Measurements from ENCODE around the gene MAOA. TPM values are rescaled to one million over a fixed set of nuclear protein-coding genes. Genes with fewer than 3 reads are reported as not detected.

The MAOA gene
- total and polyA plus RNA-seq, 7 donors: 9.7 to 115 (median 22.8) TPM

DNA sequence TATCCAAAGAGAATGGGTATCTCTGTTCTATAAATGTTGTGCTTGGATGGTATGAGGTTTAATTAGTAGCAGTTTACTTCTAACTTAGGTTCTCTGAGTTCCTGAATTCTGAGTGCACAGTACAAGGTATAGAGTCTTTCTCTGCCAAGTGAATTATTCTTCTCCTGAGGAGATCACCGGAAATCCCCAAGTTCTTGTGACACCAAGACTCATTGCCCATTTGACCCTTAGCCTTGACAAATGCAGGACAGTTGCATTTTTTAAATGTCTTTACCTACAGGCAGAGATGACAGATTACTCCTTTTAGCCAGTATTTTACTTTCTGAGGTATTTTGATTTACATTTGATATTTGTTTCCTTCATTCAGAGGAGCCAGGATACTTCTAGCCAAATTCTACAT lies 72.9 kb downstream of the MAOA start:
- DNase-seq (no peak), ATAC-seq (no peak)
- intact Hi-C loops (cut with DNase I): no loop called here
- no peak for TF ChIP-seq CTCF (IDR thresholded peaks at IDR 0.05)
- no peaks in the 10 kb centered on the region for H3K27me3 ChIP-seq (ENCODE audit: insufficient read depth in 3 of 3, low read length in 2 of 3)
- H3K4me3 ChIP-seq: no peak overlapping the region
- no peaks in the 10 kb centered on the region for H3K4me1 ChIP-seq
- no peaks in the 10 kb centered on the region for H3K9me3 ChIP-seq
- H3K27ac ChIP-seq: no peak overlapping the region
- H3K36me3 ChIP-seq (ENCODE audit: insufficient read depth in 1 of 2, low read depth in 1 of 2): peaks cover 0 to 4% of the 10 kb centered on the region in 2 donors
- 87 to 100% (median 95%) methylated on average over 1 of the region's 1 CpG for WGBS, 3 donors

- no peaks in the 10 kb centered on the region for H3K27me3 ChIP-seq (ENCODE audit: insufficient read depth in 3 of 3, low read length in 2 of 3)
- WGBS, 3 donors: 88 to 95% (median 91%) methylated on average over 7 of the region's 7 CpGs
- no peak overlapping the region for H3K27ac ChIP-seq
- no peak for DNase-seq
- intact Hi-C loops (cut with DNase I): no loop called here
- no peaks in the 10 kb centered on the region for H3K9me3 ChIP-seq
- TF ChIP-seq CTCF (IDR thresholded peaks at IDR 0.05): no peak
- H3K36me3 ChIP-seq (ENCODE audit: insufficient read depth in 1 of 2, low read depth in 1 of 2): peaks cover 0 to 4% of the 10 kb centered on the region in 2 donors
- H3K4me3 ChIP-seq: no peak overlapping the region
- H3K4me1 ChIP-seq: no peaks in the 10 kb centered on the region
- ATAC-seq: no peak
Measured at GRCh38 chrX:43731086-43731485, 75.0 kb downstream of the MAOA start.

DNA sequence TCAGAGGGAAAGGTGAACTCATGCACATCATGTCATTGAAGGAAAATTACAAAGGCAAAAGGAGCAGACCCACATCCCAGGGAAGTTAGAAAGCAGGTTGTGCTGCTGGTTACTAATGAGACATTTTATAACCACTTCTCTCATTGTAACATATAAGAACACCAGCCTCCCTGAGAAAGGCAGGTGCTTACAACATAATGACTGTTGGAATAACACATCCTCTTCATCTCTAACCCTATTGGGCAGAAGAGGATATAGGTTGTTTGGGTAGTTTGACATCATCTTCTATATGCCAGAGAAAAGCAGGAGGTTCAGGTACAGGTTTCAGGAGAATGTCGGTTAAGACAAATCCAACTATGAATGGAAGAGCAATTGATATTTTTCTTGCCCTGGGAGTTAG lies 77.6 kb downstream of the MAOA start:
- no peak for TF ChIP-seq CTCF (IDR thresholded peaks at IDR 0.05)
- Histone ChIP-seq H3K4me1 (no peaks in the 10 kb centered on the region), H3K27me3 (ENCODE audit: insufficient read depth in 3 of 3, low read length in 2 of 3) (peaks cover 0 to 3% (median 0%) of the 10 kb centered on the region in 3 donors), H3K9me3 (no peaks in the 10 kb centered on the region), H3K27ac (no peak overlapping the region), H3K4me3 (no peak overlapping the region), H3K36me3 (ENCODE audit: insufficient read depth in 1 of 2, low read depth in 1 of 2) (peaks cover 0 to 4% of the 10 kb centered on the region in 2 donors)
- ATAC-seq: no peak
- intact Hi-C loops (cut with DNase I): no loop called here
- WGBS, 3 donors: 93 to 95% (median 94%) methylated on average over 1 of the region's 1 CpG
- DNase-seq: no peak

DNA sequence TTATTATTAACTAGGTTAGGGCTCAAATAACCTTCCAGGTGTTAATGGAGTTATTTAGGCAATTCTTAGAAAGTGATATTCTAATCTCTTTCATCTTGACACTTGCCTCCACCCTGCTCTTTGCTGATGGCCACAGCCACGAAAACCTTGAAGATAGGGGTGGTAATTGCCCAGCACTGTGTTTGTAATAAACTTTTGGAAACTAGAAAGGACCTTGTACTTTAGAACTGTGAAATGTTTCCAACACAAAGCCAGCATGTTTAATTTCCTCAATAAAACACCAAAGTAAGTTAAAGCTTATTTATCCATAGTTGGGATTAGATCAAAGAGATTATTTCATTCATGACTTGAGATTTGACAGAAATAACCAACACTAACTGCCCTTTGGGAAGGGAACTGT lies 78.3 kb downstream of the MAOA start:
- intact Hi-C loops (cut with DNase I): no loop called here

More for the DNA sequence above, 78.3 kb downstream of the MAOA start:
- H3K27ac ChIP-seq: no peak overlapping the region
- no peak for DNase-seq
- peaks cover 0 to 3% (median 0%) of the 10 kb centered on the region in 3 donors for H3K27me3 ChIP-seq (ENCODE audit: insufficient read depth in 3 of 3, low read length in 2 of 3)
- WGBS, 3 donors: 45 to 92% (median 71%) methylated on average over 1 of the region's 1 CpG
- no peaks in the 10 kb centered on the region for H3K9me3 ChIP-seq
- no peaks in the 10 kb centered on the region for H3K4me1 ChIP-seq
- H3K4me3 ChIP-seq: no peak overlapping the region
- no peak for TF ChIP-seq CTCF (IDR thresholded peaks at IDR 0.05)
- H3K36me3 ChIP-seq (ENCODE audit: insufficient read depth in 1 of 2, low read depth in 1 of 2): peaks cover 0 to 4% of the 10 kb centered on the region in 2 donors
- no peak for ATAC-seq

Data from psoas muscle (tissue), 8 donors.